HG03575 (cell line): ENCODE measurements around the gene HEPACAM.

ENCODE experiments used
- ATAC-seq: cut with Tn5 transposase; IDR thresholded peaks from one replicate; pipeline ENCODE4 v1.9.1; 2021; ENCODE audit not compliant: unreplicated experiment, insufficient number of reproducible peaks, low FRiP score; ENCODE audit errors: extremely low read depth

HEPACAM gene

DNA sequence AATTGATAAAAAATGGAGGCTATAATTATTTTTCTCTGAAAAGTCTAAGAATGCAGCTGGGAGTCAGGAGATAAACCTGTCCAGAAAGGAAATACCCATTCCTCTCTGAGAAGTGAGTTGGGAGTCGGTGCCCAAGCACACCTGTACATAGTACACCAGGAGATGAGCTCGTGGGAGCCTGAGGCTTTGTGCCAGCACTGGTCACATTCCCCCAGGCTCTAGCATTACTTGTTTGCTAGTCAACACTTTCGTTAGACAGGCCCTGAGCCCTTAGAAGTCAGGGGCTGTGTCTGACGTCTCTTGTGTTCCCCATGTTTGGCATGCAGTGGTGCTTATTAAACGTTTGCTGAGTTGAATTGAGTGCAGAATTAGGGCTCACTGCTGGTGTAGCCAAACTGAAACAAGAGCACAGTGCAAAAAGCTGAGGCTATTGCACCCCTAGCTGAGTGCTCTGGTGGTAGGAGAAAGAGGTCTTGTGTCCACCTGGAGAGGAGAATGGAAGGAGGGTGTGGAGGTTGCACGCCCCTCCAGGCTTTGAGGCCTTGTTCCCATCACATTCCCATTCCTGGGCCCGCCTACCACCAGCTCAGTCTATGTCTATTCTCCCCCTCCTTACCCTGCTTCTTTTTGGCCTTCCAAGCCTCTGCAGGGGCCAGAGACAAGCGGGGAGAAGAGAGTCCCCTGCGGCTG is 45.0 kb downstream of the HEPACAM start:
- ATAC-seq = no peak

DNA sequence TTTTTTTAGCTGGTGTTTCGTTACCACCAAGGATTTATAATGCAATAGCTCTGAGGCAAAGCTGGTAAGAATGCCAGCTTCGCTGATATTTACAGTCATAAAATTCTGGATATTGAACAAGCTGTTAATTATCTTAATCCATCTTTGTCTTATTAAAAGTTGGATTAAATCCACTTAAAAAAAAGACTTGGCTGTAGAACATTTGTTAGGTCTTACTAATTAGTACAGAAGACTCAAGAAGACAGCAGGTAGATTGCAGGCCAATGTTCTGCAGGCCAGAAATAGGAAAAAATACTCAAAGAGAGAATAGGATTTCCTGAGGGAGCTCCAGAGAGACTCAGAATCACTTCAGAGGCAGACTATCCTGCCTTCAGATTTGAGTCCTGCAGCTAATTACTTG is 45.7 kb downstream of the HEPACAM start:
- ATAC-seq = no peak

DNA sequence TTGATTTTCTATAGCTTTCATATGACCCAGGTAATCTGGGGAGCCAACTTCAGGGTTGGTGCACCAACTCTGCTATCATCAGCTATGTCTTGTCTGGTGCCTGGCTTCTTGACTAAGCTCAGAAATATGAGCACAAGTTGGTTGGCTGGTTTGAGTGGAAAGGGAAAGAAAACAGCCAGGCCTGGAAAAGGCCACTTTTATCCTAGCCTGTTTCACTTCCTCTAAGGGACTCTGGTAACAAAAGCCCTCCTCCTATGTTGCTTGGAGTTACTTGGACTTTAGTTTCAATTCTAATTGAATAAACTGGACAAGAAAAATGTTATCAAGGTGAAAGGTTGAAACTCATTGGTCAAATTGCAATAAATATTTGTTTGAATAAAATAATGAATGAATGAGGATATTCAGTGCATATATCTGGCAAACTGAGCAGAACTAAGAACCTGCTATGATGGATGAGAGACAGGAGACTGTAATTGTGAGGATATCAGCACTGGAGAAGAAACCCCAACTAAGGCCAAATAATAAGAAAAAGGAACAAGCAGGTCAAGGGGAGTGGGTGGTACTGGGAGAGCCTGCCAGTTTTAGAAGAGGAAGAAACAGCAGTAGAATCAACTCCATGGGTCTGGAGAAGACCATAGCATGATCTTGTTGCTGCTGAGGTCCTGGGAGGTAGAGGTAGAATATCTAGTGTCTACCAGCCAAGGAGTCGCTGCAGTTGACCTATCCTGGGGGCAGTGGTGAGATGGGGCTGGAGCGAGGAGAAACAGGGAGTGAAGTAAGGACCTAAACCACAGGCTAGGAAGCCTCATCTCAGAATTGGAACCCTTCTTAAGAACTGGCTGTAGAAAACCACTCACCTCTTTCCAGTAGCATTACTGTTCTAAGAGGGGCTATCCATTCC is 46.4 kb downstream of the HEPACAM start:
- no peak for ATAC-seq

DNA sequence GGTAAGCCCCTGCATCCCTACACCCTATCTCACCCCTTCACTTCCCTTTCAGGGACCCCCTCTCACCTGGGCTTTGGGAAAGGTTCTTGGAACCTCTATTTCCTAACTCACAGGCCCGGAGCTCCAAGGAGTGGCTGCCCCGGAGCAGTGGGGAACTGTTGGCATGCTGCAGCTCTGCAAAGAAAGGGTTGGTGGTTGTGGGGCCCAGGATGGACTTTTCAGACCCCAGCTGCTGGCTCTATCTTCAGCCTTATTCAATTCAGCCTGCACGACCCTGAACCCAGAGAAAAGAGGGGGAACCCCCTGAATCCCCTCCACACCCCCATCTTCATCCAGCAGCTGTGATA is 48.2 kb downstream of the HEPACAM start:
- no peak for ATAC-seq

DNA sequence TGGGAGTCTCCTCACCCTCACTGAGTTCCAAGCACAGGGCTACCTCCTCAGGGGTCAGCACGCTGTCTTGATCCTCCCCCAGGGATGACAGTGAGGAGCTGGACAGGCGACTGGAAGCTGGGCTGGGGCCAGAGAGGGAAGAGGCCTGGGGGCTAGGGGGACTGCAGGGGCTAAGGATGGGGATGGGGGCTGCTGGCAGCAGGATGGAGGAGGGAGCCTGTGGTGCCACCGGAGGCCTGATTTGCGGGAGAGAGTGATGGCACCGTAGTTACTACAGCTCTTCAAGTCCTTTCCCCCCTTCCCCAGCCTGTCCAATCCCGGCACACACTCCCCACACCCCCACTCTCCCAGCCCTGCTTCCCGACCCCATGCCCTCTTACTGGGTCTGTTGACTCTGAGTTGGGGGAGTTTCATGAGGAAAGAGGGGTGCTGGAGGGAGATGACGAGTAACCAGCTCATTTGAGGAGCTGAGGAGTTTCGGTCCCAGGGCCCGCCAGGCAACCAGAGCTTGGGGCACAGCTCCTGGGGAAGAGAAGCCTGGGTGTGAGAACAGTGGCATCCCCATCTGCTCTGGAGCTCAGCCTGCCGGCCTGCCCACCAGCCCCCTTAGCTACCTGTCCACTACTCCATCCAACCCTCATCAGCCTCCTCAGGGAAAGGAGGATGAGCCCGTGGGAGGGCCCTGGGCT is 48.7 kb downstream of the HEPACAM start:
- no peak for ATAC-seq

DNA sequence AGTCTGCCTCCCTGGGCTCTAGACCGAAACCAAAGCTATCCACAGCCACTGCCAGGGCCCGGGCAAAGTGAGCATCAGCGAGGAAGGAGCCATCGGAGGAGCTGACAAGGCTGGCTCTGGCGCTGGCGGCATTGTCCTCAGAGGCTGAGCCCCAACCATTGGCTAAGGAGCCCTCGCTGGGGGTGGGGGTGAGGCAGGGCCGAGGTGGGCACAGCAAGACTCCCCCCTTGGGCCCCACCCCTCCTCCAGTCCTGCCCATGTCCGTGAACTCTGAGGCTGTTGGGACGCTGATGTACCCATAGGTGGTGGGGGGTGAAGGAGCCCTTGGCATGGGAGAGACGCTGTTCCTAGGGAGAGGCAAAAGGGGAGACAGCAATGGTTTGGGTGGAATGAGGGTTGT is 49.4 kb downstream of the HEPACAM start:
- ATAC-seq = no peak

DNA sequence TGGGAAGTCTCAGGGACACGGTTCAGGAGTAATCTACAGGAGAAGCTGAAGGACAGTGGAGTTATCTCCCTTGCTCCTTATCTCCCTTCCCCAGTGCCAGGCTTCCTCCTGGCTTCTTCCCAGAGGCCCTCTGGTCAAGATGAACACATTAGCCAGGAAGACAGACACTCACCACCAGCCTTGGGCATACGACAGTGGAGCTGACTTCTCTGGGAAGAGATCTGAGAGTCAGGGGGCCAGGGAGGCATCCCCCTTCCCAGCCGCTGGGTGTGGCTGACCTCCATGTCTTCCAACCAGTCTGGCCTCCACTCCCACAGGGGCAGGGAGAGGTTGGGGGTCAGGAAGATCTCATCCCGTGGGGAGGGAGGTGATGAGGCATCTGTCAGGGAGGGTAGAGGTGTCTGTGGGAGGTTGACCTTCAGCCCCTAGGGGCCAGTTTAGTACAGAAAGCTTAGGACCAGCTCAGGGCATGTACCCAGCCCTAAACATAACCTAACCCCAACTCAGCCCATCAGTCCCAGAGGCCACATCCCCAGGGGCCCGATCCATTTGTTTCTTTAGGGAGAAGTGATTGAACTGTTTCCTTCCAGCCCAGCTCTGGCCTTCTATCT is 50.9 kb downstream of the HEPACAM start:
- no peak for ATAC-seq

DNA sequence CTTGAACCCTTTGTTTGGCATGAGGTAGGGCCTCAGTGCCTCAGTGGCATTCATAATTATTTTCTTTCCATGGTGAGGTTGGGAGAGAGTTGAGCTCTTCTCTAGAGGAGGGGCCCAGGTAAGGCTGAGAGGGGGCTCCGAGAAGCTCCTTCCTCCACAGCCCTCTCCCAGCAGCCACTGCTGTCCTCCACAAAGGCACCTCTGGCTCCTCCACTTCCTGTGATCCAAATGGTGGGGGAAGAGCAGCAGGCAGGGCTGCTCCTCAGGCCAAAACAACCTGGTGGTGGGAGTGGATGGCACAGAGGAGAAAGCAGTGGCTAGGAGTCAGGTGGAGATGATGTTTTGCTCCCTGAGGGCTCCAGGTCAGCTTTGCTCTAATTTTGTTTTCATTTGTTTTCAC is 51.5 kb downstream of the HEPACAM start:
- ATAC-seq = no peak

DNA sequence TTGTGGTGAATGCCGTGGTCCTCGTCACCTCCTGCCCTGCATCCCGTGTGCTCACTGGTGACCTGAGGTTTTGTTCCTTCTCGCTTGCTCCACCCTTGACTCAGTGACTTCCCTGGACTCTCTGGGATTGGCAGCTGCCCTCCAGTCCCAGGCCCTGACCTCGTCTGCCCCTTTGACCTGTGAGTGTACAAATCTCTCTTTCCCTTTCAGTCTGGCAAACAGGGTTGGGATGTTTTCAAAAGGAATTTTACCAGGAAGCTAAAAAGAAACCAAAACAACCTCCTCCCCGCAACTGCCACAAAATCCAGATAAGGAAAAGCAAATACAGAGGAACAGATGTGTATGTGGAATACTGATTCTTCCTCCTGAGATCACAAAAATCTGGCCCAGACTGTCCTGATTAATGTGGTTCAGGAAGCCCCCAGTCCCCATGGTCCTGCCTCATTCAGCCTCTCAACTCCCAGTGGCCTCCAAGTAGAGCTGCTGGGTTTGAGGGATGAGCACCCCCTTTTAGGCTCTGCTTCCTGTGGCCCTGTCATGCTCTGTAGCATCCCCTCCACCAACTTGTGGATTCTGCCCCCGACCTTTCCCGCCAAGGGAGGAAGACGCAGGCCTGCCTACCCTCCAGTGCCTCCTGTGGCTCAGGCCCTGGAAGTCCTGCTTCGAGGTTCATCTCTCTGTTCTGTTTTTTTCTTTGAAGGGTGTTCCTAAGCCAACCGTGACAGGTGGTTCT is 53.3 kb downstream of the HEPACAM start:
- no peak for ATAC-seq

DNA sequence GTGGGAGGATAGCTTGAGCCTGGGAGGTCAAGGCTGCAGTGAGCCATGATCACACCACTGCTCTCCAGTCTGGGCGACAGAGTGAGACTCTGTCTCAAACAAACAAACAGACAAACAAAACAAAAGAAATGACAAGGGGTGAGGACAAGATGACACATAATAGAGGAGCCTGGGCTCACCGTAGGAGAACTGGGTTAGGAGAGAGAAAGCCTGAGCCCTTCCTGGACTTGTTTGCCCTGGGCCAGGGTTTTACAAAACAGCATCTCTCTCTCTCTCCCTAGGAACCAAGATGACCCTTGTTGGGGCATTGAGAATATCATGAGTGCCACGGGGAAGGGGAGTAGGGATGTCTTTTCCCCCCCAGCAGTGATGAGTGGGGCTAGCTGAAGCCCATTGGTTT is 54.9 kb downstream of the HEPACAM start:
- no peak for ATAC-seq

DNA sequence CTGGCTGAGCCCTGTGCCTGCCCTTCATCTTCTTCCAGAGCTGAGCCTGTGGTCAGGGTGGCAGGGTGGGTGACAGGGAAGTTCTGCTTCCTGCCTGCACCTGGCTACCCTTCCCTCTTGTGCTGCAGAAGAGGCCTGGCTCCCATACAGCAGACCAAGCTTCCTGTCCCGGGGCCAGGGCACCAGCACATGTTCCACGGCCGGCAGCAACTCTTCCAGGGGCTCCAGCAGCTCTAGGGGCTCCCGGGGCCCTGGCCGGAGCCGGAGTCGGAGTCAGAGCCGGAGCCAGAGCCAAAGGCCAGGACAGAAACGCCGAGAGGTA is 55.6 kb downstream of the HEPACAM start:
- ATAC-seq = no peak

DNA sequence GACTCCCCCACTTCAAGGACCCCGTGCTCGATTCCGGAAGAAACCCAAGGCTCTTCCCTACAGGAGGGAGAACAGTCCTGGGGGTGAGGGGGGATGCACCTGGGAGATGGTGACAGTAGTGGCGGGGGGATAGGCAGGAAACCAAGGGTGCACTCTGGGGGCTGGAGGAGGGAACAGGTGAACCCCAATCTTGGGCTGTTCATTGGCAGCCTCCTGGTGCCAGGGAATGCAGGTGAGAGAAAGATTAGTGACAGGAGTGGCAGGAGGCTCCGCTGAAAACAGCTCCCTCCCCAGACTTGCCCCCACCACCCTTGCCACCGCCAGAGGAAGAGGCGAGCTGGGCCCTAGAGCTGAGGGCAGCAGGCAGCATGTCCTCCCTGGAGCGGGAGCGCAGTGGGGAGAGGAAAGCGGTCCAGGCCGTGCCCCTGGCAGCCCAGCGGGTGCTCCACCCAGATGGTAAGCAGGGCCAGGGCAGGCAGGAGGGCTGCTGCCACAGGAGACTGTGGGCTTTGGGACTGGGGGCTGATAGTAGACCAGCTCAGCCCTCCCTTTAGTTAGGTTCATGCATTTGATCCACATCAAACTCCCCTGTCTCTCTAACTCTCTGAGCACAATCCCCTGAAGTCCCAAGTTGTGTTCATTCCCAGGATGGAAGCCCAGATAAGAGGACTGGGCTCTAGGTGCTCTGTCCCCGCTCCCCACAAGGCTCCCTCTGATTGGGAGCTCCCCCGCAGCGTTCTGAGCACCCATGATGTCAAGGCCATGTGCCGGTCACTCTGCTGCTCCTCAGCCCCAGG is 56.2 kb downstream of the HEPACAM start:
- ATAC-seq = no peak

DNA sequence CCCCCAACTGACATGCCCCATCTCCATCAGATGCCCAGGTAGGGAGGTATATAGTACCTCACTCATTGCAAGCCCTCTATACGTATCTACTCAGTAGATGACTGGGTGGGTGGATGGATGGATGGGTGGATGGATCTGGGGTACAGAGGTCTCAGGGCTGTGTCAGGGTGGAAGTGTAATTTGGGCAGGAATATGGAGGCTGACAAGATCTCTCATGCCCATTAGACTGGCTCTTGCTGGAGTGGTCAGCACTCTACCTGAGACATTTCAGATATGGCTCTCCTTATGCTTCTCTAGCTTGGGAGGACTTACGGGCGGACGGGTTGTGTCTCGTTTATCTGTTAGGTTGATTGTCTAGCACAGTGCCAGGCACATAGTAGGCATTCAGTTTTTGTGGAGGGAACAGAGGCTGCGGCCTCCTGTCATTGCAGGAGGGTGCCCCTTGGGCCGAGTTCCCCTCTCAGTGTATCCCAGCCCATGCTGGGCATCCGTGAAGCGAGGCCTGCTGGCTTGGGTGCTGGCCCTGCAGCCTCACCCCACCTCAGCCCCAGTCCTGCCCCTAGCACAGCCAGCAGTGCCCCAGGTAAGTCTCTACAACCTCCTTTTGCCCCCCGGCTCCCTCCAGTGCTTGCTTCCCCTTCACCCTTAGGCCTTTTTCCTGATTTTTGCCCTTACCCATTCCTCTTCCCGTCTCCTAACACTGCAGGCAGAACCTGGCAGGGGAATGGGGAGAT is 56.9 kb downstream of the HEPACAM start:
- no peak for ATAC-seq

DNA sequence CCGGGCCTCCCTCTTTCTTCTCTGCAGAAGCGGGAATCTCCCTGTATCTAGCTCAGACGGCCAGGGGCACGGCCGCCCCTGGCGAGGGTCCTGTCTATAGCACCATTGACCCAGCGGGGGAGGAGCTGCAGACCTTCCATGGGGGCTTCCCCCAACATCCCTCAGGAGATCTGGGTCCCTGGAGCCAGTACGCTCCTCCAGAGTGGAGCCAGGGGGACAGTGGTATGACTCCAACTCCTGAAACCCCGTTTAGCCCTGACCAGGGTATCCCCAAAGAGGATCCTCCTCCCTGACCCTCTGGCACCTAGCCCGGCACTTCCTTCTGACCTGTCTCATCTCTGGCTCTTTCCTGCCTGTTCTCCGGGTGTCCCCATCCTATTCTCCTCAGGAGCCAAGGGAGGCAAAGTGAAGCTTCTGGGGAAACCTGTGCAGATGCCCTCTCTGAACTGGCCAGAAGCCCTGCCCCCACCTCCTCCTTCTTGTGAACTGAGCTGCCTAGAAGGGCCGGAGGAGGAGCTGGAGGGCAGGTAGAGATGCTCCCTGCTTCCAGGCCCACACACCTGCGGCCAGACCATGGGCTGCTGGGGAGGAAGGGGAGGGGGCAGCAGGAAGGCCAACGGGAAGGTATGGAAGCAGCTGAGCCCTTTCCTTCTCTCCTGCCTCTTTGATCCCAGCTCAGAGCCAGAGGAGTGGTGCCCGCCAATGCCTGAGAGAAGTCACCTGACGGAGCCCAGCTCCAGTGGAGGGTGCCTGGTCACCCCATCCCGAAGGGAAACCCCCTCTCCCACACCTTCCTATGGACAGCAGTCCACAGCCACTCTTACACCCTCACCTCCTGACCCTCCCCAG is 57.7 kb downstream of the HEPACAM start:
- ATAC-seq = no peak

DNA sequence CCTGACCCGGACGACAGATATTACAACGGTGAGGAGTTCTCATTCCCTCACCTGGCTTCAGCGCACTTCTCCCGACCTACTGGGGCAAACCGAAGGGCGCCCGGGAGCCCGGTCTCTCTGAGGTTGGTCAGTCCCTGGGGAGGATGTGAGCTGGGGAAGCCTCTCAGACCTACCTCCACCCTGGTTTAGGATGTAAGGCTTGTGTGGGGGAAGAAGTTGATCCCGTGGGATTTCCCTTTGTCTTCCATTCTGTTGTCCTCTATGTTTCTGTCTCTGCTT is 58.3 kb downstream of the HEPACAM start:
- ATAC-seq = no peak

DNA sequence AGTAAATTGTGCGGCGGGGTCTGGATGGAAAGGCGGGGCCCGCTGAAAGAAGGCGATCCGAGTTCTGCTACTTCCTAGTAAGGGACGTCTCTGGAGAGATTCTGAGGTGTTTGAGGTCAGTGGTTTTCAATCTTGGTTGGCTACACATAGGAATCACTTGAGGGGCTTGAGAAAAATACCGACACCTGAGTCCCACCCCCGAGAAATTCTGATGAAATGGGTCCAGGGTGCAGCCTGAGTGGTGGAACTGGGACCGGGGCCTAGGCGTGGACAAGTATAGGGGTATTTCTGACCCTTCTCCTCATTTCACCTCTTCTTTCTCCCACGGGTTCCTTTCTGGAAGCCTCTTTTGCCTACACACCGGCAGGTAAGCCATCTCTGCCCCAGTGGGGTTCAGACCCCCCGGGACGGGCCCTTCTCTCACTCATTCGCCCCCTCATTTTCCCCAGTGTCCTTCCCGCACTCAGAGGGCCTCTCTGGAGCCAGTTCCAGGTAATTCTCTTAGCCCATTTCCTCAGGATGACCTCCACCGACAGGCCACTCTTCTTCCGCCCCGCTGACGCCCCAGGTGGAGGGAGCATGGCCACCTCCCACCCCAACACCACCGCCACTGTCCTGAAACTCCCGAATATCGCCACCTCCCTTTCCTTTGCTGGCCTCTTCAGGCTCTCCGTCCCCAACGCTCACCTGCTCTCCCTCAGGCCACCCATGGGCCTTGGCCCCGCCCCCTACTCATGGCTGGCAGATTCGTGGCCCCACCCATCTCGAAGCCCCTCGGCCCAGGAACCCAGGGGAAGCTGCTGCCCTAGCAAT is 58.8 kb downstream of the HEPACAM start:
- ATAC-seq = no peak
